Upper lobe of right lung (tissue), 1 donor: ENCODE measurements around the gene CDH23. TPM values are rescaled to one million over a fixed set of nuclear protein-coding genes. Genes with fewer than 3 reads are reported as not detected.

Source experiments
- ATAC-seq: fragments of 200-7000 bp; cut with Tn5 transposase; one replicate; pipeline ENCODE4 v1.9.1; 2020; ENCODE audit warnings: mild to moderate bottlenecking, moderate library complexity
- DNase-seq: peaks from one replicate; pipeline ENCODE4 v3.0.0-alpha.2; 2020
- H3K27ac ChIP-seq: fragments of 200-600 bp; one replicate; pipeline ENCODE4 v1.8.0; 2022
- H3K27me3 ChIP-seq: fragments of 200-600 bp; one replicate; pipeline ENCODE4 v1.8.0; 2022; ENCODE audit warnings: mild to moderate bottlenecking
- H3K36me3 ChIP-seq: fragments of 200-600 bp; one replicate; pipeline ENCODE4 v1.8.0; 2022
- H3K4me1 ChIP-seq: fragments of 200-600 bp; one replicate; pipeline ENCODE4 v1.8.0; 2022
- H3K4me3 ChIP-seq: fragments of 200-600 bp; one replicate; pipeline ENCODE4 v1.8.0; 2022; ENCODE audit warnings: mild to moderate bottlenecking
- H3K9me3 ChIP-seq: fragments of 200-600 bp; one replicate; pipeline ENCODE4 v1.8.0; 2022
- CTCF ChIP-seq: fragments of 200-600 bp; IDR thresholded peaks from one replicate; pipeline ENCODE4 v1.8.0; 2022; ENCODE audit warnings: antibody characterized with exemption
- intact Hi-C: fragments of 100-400 bp; cut with DNase I; formaldehyde crosslinking; loops from one replicate; pipeline ENCODE4 v1.11.0; 2022
- total RNA-seq: library from RNA; stranded (reverse); fragmentation: NEBNext Ultra II Directional; extraction: Animal tissue kit (Norgen Biotek cat#: 25700); gene quantifications from one replicate; pipeline ENCODE4 v1.2.1, GENCODE V29; 2021
- donor health status: DM: no; HTN: yes; CAD: no; lungs with severe emphysema.

Gene CDH23
- total RNA-seq, 1 donor from 2014 or later, result 10.9 TPM

- DNase-seq (no peak), ATAC-seq (no peak)
- Histone ChIP-seq H3K4me1 (no peaks in the 10 kb centered on the region), H3K27ac (no peak overlapping the region), H3K4me3 (no peak overlapping the region), H3K27me3 (no peaks in the 10 kb centered on the region), H3K9me3 (peaks cover 14% of the 10 kb centered on the region), H3K36me3 (no peaks in the 10 kb centered on the region)
- no peak for TF ChIP-seq CTCF
- intact Hi-C loops, result no loop called here
Observed at GRCh38 chr10:71414359-71414758, 17.6 kb downstream of the CDH23 start.

- ATAC-seq (no peak), DNase-seq (no peak)
- Histone ChIP-seq H3K36me3 (no peaks in the 10 kb centered on the region), H3K4me1 (no peaks in the 10 kb centered on the region), H3K9me3 (no peaks in the 10 kb centered on the region), H3K27me3 (no peaks in the 10 kb centered on the region), H3K4me3 (no peak overlapping the region), H3K27ac (no peak overlapping the region)
- TF ChIP-seq CTCF, result no peak
- intact Hi-C loops, result no loop called here
Observed at GRCh38 chr10:71419002-71419540, 22.4 kb downstream of the CDH23 start.

DNA sequence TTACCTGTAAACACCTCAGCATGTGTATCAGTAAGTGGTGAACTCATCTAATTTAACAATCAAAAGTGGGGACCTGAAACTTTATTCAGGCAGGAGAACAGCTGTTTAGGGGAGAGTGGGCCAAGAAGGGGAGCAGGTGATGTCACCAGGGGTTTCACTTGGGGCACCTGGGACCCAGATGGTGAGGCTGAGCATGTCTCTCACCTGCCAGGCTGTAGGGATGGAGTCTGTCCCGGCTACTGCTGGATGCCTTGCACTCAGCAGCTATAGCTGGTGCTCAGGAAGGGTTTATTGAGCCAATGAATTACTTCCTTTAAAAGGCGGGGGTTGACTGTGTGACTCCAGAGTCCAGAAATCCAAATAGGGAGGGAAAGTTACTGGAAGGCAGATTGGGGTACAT lies 23.0 kb downstream of the CDH23 start:
- Histone ChIP-seq H3K4me3 (no peak overlapping the region), H3K9me3 (no peaks in the 10 kb centered on the region), H3K4me1 (no peaks in the 10 kb centered on the region), H3K27me3 (no peaks in the 10 kb centered on the region), H3K27ac (no peak overlapping the region), H3K36me3 (no peaks in the 10 kb centered on the region)
- DNase-seq (no peak), ATAC-seq (no peak)
- TF ChIP-seq CTCF, result no peak
- intact Hi-C loops, result no loop called here

GRCh38 chr10:71421075-71421434 lies 24.3 kb downstream of the CDH23 start:
- Histone ChIP-seq H3K27ac (no peak overlapping the region), H3K9me3 (no peaks in the 10 kb centered on the region), H3K27me3 (no peaks in the 10 kb centered on the region), H3K4me3 (no peak overlapping the region), H3K4me1 (no peaks in the 10 kb centered on the region), H3K36me3 (no peaks in the 10 kb centered on the region)
- DNase-seq, result no peak
- intact Hi-C loops, result no loop called here
- no peak for ATAC-seq
- no peak for TF ChIP-seq CTCF

DNA sequence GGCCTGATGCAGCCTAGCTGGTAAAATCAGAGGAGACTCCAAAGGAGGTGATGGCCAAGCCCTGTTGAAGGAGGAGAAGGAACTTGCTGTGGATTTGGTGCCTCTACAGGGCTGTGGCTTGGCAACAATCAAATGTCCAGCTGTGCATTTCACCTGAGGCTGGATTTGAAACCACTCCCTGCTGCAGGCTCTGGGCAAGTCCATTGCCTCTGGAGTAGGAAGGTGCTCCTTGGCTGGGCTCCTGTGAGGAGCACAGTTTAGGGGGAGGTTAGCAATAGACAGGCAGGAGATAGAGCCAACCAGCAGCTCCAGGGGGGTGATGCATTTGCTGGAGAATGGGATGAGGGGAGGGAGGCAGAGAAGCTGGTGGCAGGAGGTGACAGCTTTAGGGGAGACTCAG lies 26.5 kb downstream of the CDH23 start:
- intact Hi-C loops, result no loop called here
- H3K36me3 ChIP-seq, result no peaks in the 10 kb centered on the region
- no peak overlapping the region for H3K27ac ChIP-seq
- TF ChIP-seq CTCF, result no peak
- DNase-seq, result no peak
- ATAC-seq, result no peak
- H3K9me3 ChIP-seq, result no peaks in the 10 kb centered on the region
- H3K4me1 ChIP-seq, result no peaks in the 10 kb centered on the region
- H3K4me3 ChIP-seq, result no peak overlapping the region
- H3K27me3 ChIP-seq, result no peaks in the 10 kb centered on the region

- TF ChIP-seq CTCF, result no peak
- H3K27ac ChIP-seq, result no peak overlapping the region
- no peak overlapping the region for H3K4me3 ChIP-seq
- DNase-seq (no peak), ATAC-seq (no peak)
- H3K9me3 ChIP-seq, result no peaks in the 10 kb centered on the region
- intact Hi-C loops, result no loop called here
- H3K27me3 ChIP-seq, result no peaks in the 10 kb centered on the region
- H3K36me3 ChIP-seq, result no peaks in the 10 kb centered on the region
- H3K4me1 ChIP-seq, result no peaks in the 10 kb centered on the region
Observed at GRCh38 chr10:71423901-71424300, 27.2 kb downstream of the CDH23 start.
